ENCODE results near the gene ADAMTS10. TPM values are rescaled to one million over a fixed set of nuclear protein-coding genes. Genes with fewer than 3 reads are reported as not detected.
A peak's percentile ranks its signal among the peaks of the same experiment; 100 is the strongest.
"Not testable (repeated sequence)": the region's sequence is repeated elsewhere in the genome, so short reads cannot be mapped to it uniquely, and the experiment has no call there.

The ADAMTS10 gene
- total RNA-seq, 2 donors from 2014 or later = 164 to 214 TPM

DNA sequence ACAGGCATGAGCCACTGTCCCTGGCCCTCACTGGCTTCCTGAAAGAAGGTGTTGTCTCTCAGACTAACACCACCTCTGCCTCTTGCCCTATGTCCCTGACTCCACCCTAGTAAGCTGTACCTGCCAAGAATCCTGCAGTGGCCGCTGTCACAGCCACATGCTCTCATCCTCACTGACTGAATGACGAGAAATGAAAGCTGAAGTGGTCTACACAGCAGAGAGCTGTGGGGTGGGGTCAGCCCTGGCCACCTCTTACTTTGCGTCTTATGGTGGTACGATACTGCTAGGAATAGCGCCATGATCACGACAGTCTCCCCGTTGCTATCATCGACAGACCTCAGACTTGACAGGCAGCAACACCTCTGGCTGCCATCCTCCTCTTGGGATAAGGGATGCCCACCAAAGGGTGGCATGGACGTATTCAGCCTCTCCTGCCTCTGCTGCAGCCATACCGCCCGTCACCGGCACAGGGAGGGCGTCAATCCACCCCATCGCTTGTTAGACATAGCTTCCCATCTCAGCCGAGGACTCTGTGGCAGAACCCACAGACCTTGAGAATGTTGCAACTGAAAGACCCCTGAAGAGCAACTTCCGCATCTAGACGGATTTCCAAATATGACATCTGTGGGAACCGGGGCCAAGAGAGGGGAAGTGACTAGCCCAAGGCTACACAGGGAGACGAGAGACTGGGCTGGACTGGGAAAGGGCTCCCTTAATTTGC, 34.1 kb downstream of the ADAMTS10 start:
- TF ChIP-seq, protein P1, sequence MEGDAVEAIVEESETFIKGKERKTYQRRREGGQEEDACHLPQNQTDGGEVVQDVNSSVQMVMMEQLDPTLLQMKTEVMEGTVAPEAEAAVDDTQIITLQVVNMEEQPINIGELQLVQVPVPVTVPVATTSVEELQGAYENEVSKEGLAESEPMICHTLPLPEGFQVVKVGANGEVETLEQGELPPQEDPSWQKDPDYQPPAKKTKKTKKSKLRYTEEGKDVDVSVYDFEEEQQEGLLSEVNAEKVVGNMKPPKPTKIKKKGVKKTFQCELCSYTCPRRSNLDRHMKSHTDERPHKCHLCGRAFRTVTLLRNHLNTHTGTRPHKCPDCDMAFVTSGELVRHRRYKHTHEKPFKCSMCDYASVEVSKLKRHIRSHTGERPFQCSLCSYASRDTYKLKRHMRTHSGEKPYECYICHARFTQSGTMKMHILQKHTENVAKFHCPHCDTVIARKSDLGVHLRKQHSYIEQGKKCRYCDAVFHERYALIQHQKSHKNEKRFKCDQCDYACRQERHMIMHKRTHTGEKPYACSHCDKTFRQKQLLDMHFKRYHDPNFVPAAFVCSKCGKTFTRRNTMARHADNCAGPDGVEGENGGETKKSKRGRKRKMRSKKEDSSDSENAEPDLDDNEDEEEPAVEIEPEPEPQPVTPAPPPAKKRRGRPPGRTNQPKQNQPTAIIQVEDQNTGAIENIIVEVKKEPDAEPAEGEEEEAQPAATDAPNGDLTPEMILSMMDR (IDR thresholded peaks at IDR 0.05) = no peak
- peak overlapping the region; percentile 62 for H3K4me3 ChIP-seq
- H3K27ac ChIP-seq = no peak overlapping the region
- no peaks in the 10 kb centered on the region for H3K9me3 ChIP-seq
- DNase-seq (ENCODE audit: low spot score) = no peak
- H3K27me3 ChIP-seq (replicated peaks; ENCODE audit: insufficient read depth) = no peaks in the 10 kb centered on the region
- ATAC-seq (ENCODE audit: insufficient number of reproducible peaks, low FRiP score, low read depth) = no peak
- H3K4me1 ChIP-seq (ENCODE audit: control insufficient read depth in 1 of 2, low read depth in 2 of 2) = no peaks in the 10 kb centered on the region
- H3K36me3 ChIP-seq = no peaks in the 10 kb centered on the region

DNA sequence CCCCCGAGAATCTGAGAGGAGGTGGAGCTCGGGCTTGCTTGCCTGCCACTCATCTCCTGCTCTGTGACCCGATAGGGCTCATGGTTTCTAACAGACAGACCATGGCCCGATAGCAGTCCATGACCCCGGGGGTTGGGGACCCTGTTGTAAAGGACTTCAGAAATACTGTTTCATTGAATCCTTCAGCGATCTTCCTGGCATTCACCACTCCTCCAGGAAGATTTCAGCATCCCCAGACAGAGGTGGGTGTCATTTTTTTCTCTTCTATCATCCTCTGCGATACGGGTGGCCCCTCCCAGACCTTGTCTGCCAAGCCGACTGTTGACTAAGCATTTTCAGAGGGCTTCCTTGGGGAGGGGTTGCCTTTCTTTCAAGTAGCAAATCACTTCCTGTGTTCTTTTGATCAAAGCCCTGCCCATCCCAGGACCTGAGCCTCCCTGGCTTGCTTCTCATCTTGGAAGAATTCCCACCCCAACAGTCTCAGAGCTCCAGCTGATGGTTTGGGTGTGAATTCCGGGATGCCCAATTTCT, 35.0 kb downstream of the ADAMTS10 start:
- Histone ChIP-seq H3K4me1 (ENCODE audit: control insufficient read depth in 1 of 2, low read depth in 2 of 2) (no peaks in the 10 kb centered on the region), H3K27me3 (replicated peaks; ENCODE audit: insufficient read depth) (no peaks in the 10 kb centered on the region), H3K4me3 (peak overlapping the region; percentile 62), H3K36me3 (no peaks in the 10 kb centered on the region), H3K27ac (no peak overlapping the region), H3K9me3 (no peaks in the 10 kb centered on the region)
- no peak for DNase-seq (ENCODE audit: low spot score)
- TF ChIP-seq, protein P1 (IDR thresholded peaks at IDR 0.05) = no peak
- ATAC-seq (ENCODE audit: insufficient number of reproducible peaks, low FRiP score, low read depth) = no peak

GRCh38 chr19:8574619-8574922, 35.9 kb downstream of the ADAMTS10 start:
- H3K36me3 ChIP-seq; H3K4me1 ChIP-seq (ENCODE audit: control insufficient read depth in 1 of 2, low read depth in 2 of 2); ATAC-seq (ENCODE audit: insufficient number of reproducible peaks, low FRiP score, low read depth); H3K27me3 ChIP-seq (replicated peaks; ENCODE audit: insufficient read depth); H3K4me3 ChIP-seq; DNase-seq (ENCODE audit: low spot score); H3K9me3 ChIP-seq; H3K27ac ChIP-seq: not testable (repeated sequence)

- no peak for ATAC-seq (ENCODE audit: insufficient number of reproducible peaks, low FRiP score, low read depth)
- TF ChIP-seq, protein P1 (IDR thresholded peaks at IDR 0.05) = no peak
- no peaks in the 10 kb centered on the region for H3K27me3 ChIP-seq (replicated peaks; ENCODE audit: insufficient read depth)
- peaks cover 0 to 5% of the 10 kb centered on the region in 2 donors for H3K4me1 ChIP-seq (ENCODE audit: control insufficient read depth in 1 of 2, low read depth in 2 of 2)
- H3K9me3 ChIP-seq = no peaks in the 10 kb centered on the region
- no peak for DNase-seq (ENCODE audit: low spot score)
- no peak overlapping the region for H3K4me3 ChIP-seq
- no peak overlapping the region for H3K27ac ChIP-seq
- H3K36me3 ChIP-seq = no peaks in the 10 kb centered on the region
These were observed 37.2 kb downstream of the ADAMTS10 start for GRCh38 chr19:8573316-8573715.

GRCh38 chr19:8571006-8571411, 39.5 kb downstream of the ADAMTS10 start:
- Histone ChIP-seq H3K27ac (no peak overlapping the region), H3K4me3 (peak overlapping the region; percentile 39), H3K4me1 (ENCODE audit: control insufficient read depth in 1 of 2, low read depth in 2 of 2) (peaks cover 0 to 8% of the 10 kb centered on the region in 2 donors), H3K36me3 (no peaks in the 10 kb centered on the region), H3K27me3 (replicated peaks; ENCODE audit: insufficient read depth) (no peaks in the 10 kb centered on the region), H3K9me3 (no peaks in the 10 kb centered on the region)
- TF ChIP-seq, protein P1 (IDR thresholded peaks at IDR 0.05) = no peak
- ATAC-seq (ENCODE audit: insufficient number of reproducible peaks, low FRiP score, low read depth) (no peak), DNase-seq (ENCODE audit: low spot score) (no peak)

All from thoracic aorta (tissue), 2 donors.